GM19025 (cell line): Measurements from ENCODE around the gene TTC13.

Source experiments
- ATAC-seq: cut with Tn5 transposase; IDR thresholded peaks from one replicate; pipeline ENCODE4 v1.9.1; 2021; ENCODE audit warnings: mild to moderate bottlenecking, low read depth, moderate library complexity; ENCODE audit not compliant: unreplicated experiment

The TTC13 gene

GRCh38 chr1:230877924-230878590 lies 100.6 kb downstream of the TTC13 start:
- ATAC-seq = no peak

DNA sequence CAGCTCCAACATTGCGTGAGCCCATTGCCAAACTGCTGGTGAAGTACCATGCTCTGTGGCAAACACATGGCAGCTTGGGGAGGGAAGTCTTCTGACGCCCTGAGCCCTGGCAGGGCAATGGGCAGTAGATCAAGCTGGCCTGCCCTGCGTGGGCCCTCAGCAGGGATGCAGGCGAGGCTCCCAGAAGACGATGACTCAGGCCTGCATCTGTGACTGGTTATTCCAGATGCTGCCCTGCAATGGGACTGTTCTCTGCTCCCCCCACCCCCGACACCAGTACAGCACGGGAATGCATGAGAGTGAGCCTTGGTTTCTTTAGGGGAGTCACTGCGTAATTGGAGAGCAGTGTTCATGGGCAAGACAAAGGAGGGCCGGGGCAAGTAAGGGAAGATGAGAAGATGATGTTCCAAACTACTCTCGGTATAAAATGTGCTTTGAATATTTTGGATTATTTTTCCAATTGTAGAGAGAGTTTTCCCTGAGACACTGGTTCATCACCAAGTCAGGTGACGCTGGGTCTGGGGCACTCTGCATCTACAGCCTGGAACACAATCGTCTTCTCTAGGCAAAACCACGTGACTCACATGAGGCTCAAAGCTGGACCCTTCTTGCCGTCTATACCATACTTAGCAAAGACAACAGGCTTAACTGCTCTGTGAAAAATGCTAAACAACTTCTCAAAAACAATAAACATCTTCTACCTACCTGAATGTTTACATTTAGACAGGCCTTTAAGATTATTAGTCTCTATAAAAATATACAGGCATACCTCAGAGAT lies 101.3 kb downstream of the TTC13 start:
- no peak for ATAC-seq

GRCh38 chr1:230876660-230877059 lies 102.0 kb downstream of the TTC13 start:
- ATAC-seq = no peak

- ATAC-seq = no peak
Observed at GRCh38 chr1:230875370-230875769, 103.3 kb downstream of the TTC13 start.

DNA sequence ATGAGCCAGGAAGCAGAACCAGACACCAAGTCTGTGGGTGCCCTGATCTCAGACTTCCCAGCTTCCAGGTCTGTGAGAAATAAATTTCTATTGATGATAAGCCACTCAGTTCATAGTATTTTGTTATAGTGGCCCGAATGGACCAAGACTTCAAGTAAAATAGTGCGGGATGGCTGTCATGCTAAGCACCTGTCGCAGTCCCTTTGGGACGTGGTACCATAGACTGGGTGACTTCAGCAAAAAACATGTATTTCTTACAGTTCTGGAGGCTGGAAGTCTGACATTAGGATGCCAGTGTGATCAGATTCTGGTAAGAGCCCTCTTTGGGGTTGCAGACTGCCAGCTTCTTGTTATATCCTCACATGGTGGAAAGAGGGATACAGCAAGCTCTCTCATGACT lies 107.7 kb downstream of the TTC13 start:
- no peak for ATAC-seq

DNA sequence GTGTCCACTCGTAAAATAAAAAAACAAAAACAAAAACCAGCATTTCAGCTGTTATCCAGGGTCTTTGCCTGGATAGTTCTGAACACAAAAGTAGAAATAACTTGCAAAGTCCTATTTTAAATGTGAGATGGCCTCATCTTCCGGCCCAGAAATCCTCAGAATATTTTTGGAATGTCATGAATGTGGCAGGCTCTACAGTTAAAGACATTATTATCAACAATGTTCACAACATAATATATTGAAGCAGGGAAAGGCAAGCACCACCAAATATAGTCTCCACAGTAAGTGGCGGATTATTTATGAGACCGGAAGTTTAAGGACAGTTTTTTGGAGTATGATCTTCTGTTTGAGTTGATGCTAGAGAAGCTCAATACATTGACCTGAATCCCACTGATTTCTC lies 109.2 kb downstream of the TTC13 start:
- no peak for ATAC-seq

- peak; percentile 31 for ATAC-seq
Observed at GRCh38 chr1:230868736-230869385, 109.8 kb downstream of the TTC13 start.

DNA sequence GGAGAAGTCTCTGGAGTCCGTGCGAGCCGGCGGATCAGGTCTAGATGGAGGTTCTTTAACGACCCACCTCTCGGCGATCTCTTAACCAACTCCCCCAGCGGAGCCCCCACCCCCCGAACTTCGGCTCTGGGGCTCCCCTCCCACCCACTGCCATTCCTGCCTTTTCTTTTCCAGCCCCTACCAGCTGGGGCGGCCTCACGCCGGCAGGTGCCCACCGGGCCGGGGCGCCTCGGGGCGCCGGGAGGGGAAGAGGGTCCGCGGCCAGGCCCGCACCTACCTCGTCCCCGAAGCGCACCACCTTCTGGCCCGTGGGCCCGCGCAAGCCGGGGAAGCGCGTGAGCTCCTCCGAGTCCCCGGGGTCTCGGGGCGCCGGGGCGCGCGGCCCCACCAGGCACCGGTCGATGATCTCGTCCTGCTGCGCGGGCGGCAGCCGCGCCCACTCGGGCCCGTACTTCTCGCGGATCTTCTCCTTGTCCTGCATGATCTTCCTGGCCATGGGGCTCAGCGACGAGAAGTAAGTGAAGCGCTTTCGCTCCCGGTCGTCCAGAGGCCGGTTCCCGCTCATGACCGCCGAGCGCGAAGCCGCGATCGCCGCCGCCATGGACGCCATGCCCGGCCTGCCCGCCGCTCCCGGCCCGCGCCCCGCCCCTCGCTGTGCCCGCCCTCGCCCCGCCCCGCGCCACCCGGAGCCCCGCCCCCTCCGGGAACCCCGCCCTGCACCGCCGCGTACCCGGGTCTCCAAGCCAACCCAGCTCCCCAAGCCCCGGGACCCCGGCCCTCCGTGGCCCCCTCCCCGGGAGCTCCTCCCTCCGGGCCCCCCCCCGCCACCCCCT lies 110.5 kb downstream of the TTC13 start, which contains the start of gene C1orf198:
Gene C1orf198 (minus strand): TSS at position 619 of the 833 bp plus-strand sequence. CDS start 9 bp downstream, at position 610.
- ATAC-seq = peak; percentile 84

DNA sequence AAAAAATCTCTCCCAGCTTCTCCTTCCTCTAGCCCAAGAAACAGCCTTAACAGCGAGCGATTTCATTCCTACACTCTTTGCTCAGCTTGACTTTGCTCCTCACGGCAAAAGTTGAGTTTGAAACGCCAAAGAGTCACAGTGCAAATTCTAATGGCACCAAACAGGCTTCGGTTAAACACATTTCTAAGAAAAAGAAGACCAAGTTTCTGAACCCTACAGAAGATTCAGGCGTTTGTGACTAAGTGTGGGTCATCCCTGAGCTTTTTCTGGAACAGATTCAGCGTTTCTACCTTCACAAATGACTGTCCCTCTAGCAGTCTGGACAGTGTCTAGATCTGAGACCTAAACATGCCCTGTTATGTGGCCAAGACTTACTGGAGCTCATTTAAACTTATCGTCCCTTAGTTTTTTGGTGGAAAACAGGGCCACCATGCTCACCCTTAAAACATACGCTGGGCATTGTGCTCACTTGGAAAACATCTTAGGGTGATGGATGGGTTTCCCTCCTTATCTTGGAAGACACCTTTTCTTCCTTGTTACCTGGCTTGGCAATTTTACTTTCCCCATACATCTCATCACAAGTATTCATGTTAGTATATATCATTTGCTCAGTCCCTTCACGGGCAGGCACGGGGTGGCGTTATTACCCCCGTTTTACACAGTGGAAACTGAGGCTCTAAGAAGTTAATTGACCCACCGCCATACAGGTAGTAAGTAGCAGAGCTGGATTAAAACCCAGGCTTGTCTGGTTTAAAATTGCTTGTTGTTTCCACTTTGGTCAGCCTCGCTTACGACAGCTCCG lies 111.4 kb downstream of the TTC13 start:
- no peak for ATAC-seq

GRCh38 chr1:230866171-230867070 lies 112.2 kb downstream of the TTC13 start:
- ATAC-seq = no peak

- no peak for ATAC-seq
Observed at GRCh38 chr1:230865062-230865817, 113.4 kb downstream of the TTC13 start.

DNA sequence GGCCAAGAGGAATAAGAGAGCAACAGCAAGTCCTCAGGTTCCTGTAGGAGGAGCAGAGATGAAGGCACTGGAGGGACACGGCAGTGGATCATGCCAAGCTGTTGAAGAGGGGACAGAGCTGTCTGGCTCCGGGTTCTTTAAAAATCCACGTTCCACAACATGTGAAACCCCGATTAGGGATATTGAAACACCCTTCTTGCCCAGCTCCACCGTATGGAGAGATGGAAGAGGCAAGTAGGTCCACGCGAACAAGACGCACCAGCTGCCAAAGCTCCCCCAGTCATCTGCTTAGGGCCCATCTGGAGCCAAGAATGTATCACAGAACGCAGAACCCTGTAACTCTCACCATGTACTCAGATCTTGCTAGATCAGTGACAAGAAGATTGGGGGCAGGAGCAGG lies 114.2 kb downstream of the TTC13 start:
- ATAC-seq = no peak

DNA sequence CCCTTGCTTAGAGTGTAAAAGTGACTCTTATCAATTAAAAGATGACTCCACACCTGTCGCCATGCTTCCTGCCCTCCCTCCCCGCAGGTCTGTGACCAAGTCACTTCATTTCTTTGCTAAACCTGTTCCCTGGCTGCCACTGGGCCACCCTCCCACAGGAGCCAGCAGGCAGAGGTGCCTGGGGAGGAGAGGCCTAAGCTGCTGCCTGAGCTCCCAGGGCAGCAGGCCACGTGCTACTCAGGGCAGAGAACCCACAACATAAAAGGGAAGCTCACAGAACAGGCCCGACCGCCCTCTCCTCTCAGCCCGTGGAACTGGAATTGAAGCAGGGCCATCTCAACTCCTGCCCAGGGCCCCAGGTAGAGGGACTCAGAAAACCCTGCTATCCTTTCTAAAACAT lies 115.2 kb downstream of the TTC13 start:
- no peak for ATAC-seq

GRCh38 chr1:230861970-230862595 lies 116.6 kb downstream of the TTC13 start:
- no peak for ATAC-seq

DNA sequence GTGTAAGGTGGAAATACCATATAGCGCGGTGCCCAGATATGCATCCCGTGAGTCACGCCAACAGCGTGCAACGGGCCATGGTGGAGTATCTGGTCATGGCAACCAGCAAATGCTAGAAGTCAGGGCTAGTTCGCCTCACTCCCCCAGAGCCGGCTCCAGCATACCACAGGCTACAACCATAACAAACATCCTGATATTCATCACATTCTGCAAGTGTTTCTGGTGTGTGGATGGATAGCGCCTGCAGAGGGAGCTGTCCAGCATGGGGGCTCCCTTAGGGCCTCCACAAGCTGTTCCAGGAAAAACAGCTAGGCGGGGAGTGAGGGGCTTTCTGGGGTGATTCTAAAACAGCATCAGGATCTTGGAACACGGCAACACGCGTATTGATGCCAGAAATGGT lies 117.2 kb downstream of the TTC13 start:
- no peak for ATAC-seq

- ATAC-seq = no peak
Observed at GRCh38 chr1:230860617-230861384, 117.9 kb downstream of the TTC13 start.
